ENCODE measurements around the gene DCLRE1B. TPM values are rescaled to one million over a fixed set of nuclear protein-coding genes. Genes with fewer than 3 reads are reported as not detected.

Gene DCLRE1B
- total RNA-seq, 6 experiments from 2014 or later, result 5.7 to 9.9 (median 8.8) TPM

- no peak for DNase-seq
- no peaks in the 10 kb centered on the region for H3K9me3 Mint-ChIP-seq
- H3K27me3 Mint-ChIP-seq (ENCODE audit: insufficient read depth), result no peaks in the 10 kb centered on the region
- no peaks in the 10 kb centered on the region for H3K36me3 Mint-ChIP-seq (ENCODE audit: low read depth)
- TF ChIP-seq CTCF (IDR thresholded peaks at IDR 0.05), result no peak
- H3K4me3 Mint-ChIP-seq, result no peak overlapping the region
- H3K4me1 Mint-ChIP-seq (ENCODE audit: low read depth), result peaks cover 29% of the 10 kb centered on the region
- no peak overlapping the region for H3K27ac Mint-ChIP-seq
Measured at GRCh38 chr1:113876176-113876575, 28.9 kb upstream of the DCLRE1B start.

- DNase-seq, result no peak
- Mint-ChIP-seq H3K4me1 (ENCODE audit: low read depth) (peaks cover 1% of the 10 kb centered on the region; the same call in 1 of the 2 replicates), H3K36me3 (ENCODE audit: low read depth) (no peaks in the 10 kb centered on the region), H3K4me3 (no peak overlapping the region), H3K27ac (no peak overlapping the region), H3K27me3 (ENCODE audit: insufficient read depth) (no peaks in the 10 kb centered on the region), H3K9me3 (no peaks in the 10 kb centered on the region)
- no peak for TF ChIP-seq CTCF (IDR thresholded peaks at IDR 0.05)
Measured at GRCh38 chr1:113879739-113880038, 25.4 kb upstream of the DCLRE1B start.

GRCh38 chr1:113881661-113882060 is 23.5 kb upstream of the DCLRE1B start:
- no peaks in the 10 kb centered on the region for H3K36me3 Mint-ChIP-seq (ENCODE audit: low read depth)
- DNase-seq, result no peak
- no peaks in the 10 kb centered on the region for H3K4me1 Mint-ChIP-seq (ENCODE audit: low read depth)
- no peak for TF ChIP-seq CTCF (IDR thresholded peaks at IDR 0.05)
- H3K27me3 Mint-ChIP-seq (ENCODE audit: insufficient read depth), result no peaks in the 10 kb centered on the region
- H3K4me3 Mint-ChIP-seq, result no peak overlapping the region
- H3K9me3 Mint-ChIP-seq, result no peaks in the 10 kb centered on the region
- no peak overlapping the region for H3K27ac Mint-ChIP-seq

GRCh38 chr1:113886417-113887401 is 18.4 kb upstream of the DCLRE1B start:
- TF ChIP-seq CTCF (IDR thresholded peaks at IDR 0.05), result no peak
- H3K4me3 Mint-ChIP-seq, result no peak overlapping the region
- H3K27me3 Mint-ChIP-seq (ENCODE audit: insufficient read depth), result no peaks in the 10 kb centered on the region
- DNase-seq, result no peak
- no peaks in the 10 kb centered on the region for H3K36me3 Mint-ChIP-seq (ENCODE audit: low read depth)
- no peaks in the 10 kb centered on the region for H3K9me3 Mint-ChIP-seq
- H3K27ac Mint-ChIP-seq, result no peak overlapping the region
- H3K4me1 Mint-ChIP-seq (ENCODE audit: low read depth), result peaks cover 6% of the 10 kb centered on the region; the same call in 1 of the 2 replicates

GRCh38 chr1:113887402-113888175 is 17.5 kb upstream of the DCLRE1B start, which contains the start of gene BCL2L15:
TSS of gene BCL2L15 (minus strand) at chr1:113887581. CDS start at chr1:113887375, 206 bp downstream.
- TF ChIP-seq CTCF (IDR thresholded peaks at IDR 0.05), result no peak
- H3K27ac Mint-ChIP-seq, result no peak within 1 kb of the TSS
- DNase-seq, result no peak
- H3K36me3 Mint-ChIP-seq (ENCODE audit: low read depth), result no peaks in the 10 kb centered on the region
- H3K27me3 Mint-ChIP-seq (ENCODE audit: insufficient read depth), result no peaks in the 10 kb centered on the region
- peaks cover 6% of the 10 kb centered on the region; the same call in 1 of the 2 replicates for H3K4me1 Mint-ChIP-seq (ENCODE audit: low read depth)
- no peak within 1 kb of the TSS for H3K4me3 Mint-ChIP-seq
- no peaks in the 10 kb centered on the region for H3K9me3 Mint-ChIP-seq
